ENCODE data around the gene SLC39A9. TPM values are rescaled to one million over a fixed set of nuclear protein-coding genes. Genes with fewer than 3 reads are reported as not detected.
A peak's percentile ranks its signal among the peaks of the same experiment; 100 is the strongest.

The SLC39A9 gene
- total RNA-seq, 1 experiment from 2014 or later: 39.8 TPM

DNA sequence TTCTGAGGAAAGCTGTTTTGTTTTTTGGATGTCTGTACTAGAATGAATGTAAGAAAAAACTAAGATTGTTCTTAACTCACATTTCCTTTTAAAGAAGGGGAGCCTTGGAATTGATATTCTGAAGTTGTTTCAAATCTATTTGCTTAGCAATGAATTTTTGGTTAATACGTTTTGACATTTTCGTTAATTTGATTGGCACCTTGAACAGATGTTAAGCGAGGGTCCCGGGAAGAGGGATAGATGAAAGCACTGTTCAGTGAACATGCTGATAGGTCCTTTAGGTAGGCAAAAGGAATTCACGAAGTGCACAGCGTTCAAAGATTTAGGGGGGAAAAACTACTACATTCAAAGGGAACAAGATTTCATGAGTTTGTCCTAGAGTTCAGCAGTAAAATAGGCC, 1.7 kb downstream of the SLC39A9 start:
- H3K23ac ChIP-seq (ENCODE audit: insufficient read length, low read depth, low read length): no peak overlapping the region
- Mint-ChIP-seq H3K9me3 (no peaks in the 10 kb centered on the region), H3K4me3 (peak overlapping the region; percentile 91 to 94), H3K4me1 (peaks cover 26 to 30% of the 10 kb centered on the region in 2 experiments), H3K36me3 (ENCODE audit: insufficient read depth in 1 of 3, low read depth in 3 of 3) (peaks cover 13 to 21% (median 20%) of the 10 kb centered on the region in 3 experiments; a peak in 5 of 7 replicates), H3K27ac (no peak overlapping the region; a peak in 1 of 7 replicates), H3K27me3 (ENCODE audit: low read depth) (no peaks in the 10 kb centered on the region)
- no CpG with 5 or more reads among the region's 6 CpGs for WGBS (ENCODE audit: extremely low coverage, insufficient read length, low lambda C conversion rate)
- no peak overlapping the region for H3K56ac ChIP-seq (ENCODE audit: insufficient read length, low read depth, low read length)
- no peak overlapping the region for H2BK5ac ChIP-seq (ENCODE audit: insufficient read length, low read length)
- no peak overlapping the region for H2BK20ac ChIP-seq (ENCODE audit: low read depth, low read length, poor library complexity, severe bottlenecking)
- H3K4me1 ChIP-seq (ENCODE audit: insufficient read depth, low read length): 0 out of 2 replicates have a peak, but pooled peaks cover 2% of the 10 kb centered on the region
- no peaks in the 10 kb centered on the region for H3K27me3 ChIP-seq (ENCODE audit: insufficient read depth, low read length)
- no peak for DNase-seq
- no peak overlapping the region for H2BK12ac ChIP-seq (ENCODE audit: insufficient read length, low read depth, low read length)
- H3K9me3 ChIP-seq (ENCODE audit: control insufficient read depth, low read depth, low read length): no peaks in the 10 kb centered on the region
- no peak overlapping the region for H3K14ac ChIP-seq (ENCODE audit: insufficient read depth, low read length)
- no peak overlapping the region for H3K4ac ChIP-seq (ENCODE audit: low read depth, low read length)
- peaks cover 3% of the 10 kb centered on the region for H3K79me1 ChIP-seq (ENCODE audit: insufficient read depth, low read depth, low read length, poor library complexity, severe bottlenecking)
- H3K4me2 ChIP-seq (ENCODE audit: insufficient read depth, insufficient read length, low read length): peak overlapping the region; percentile 97
- no peak overlapping the region for H3K27ac ChIP-seq (ENCODE audit: insufficient read length, low read depth, low read length)
- H3K9ac ChIP-seq (ENCODE audit: extremely low read depth, insufficient read length, low read length): peak overlapping the region; percentile 10
- H2AFZ ChIP-seq (ENCODE audit: low read length): no peak overlapping the region
- no peak overlapping the region for H4K91ac ChIP-seq (ENCODE audit: insufficient read length, low read depth, low read length)
- no peak overlapping the region for H4K8ac ChIP-seq (replicated peaks; ENCODE audit: insufficient read length, low read depth, low read length)
- no peak overlapping the region for H4K5ac ChIP-seq (ENCODE audit: insufficient read length, low read depth, low read length)
- H2BK120ac ChIP-seq (ENCODE audit: low read depth, low read length, poor library complexity, severe bottlenecking): no peak overlapping the region
- no peaks in the 10 kb centered on the region for H4K20me1 ChIP-seq (ENCODE audit: control insufficient read depth, insufficient read depth, insufficient read length)
- no peak overlapping the region for H2BK15ac ChIP-seq (ENCODE audit: low read depth, low read length)
- no peak overlapping the region for H2AK5ac ChIP-seq (ENCODE audit: insufficient read length, low read length)
- H3T11ph ChIP-seq (ENCODE audit: low read length): no peak overlapping the region
- H3K18ac ChIP-seq (ENCODE audit: insufficient read length, low read depth, low read length): no peak overlapping the region
- peaks cover 12% of the 10 kb centered on the region for H3K23me2 ChIP-seq (ENCODE audit: insufficient read length, low read depth, low read length, poor library complexity, severe bottlenecking)
- TF ChIP-seq CTCF (conservative IDR thresholded peaks at IDR 0.05): no peak
- peaks cover 35% of the 10 kb centered on the region; the same call in 1 of the 2 replicates for H3K79me2 ChIP-seq (ENCODE audit: insufficient read depth, low read length)
